ENCODE data around the gene PHLDB1. TPM values are rescaled to one million over a fixed set of nuclear protein-coding genes. Genes with fewer than 3 reads are reported as not detected.

PHLDB1 gene
- polyA plus RNA-seq, 1 donor (not counting 4 experiments of a cell fraction or from before 2014, with no cell fraction given) = 35.0 TPM

- no peaks in the 10 kb centered on the region for H3K9me3 ChIP-seq (ENCODE audit: control insufficient read depth, low read depth, low read length)
- H3K27ac ChIP-seq (ENCODE audit: control insufficient read depth, insufficient read depth, low read length) = peak overlapping the region; percentile 91
- no peaks in the 10 kb centered on the region for H3K79me2 ChIP-seq (ENCODE audit: control insufficient read depth, insufficient read depth, low read length)
- H3K4me3 ChIP-seq (ENCODE audit: control insufficient read depth in 2 of 3, extremely low read depth in 1 of 3, insufficient read depth in 2 of 3, low read depth in 1 of 3, low read length in 3 of 3) = peak overlapping the region in 2 of 3 experiments; percentile 39 to 41
- no peaks in the 10 kb centered on the region for H4K20me1 ChIP-seq (ENCODE audit: control insufficient read depth, extremely low read depth, insufficient read depth, low read length)
- H2AFZ ChIP-seq (ENCODE audit: control insufficient read depth, low read length) = peak overlapping the region; percentile 88
- FAIRE-seq (peak; percentile 98), DNase-seq (ENCODE audit: low read depth, low spot score) (peak; percentile 88)
- no peaks in the 10 kb centered on the region for H3K36me3 ChIP-seq (ENCODE audit: control insufficient read depth in 2 of 2, extremely low read depth in 1 of 2, insufficient read depth in 2 of 2, low read length in 2 of 2)
- no peaks in the 10 kb centered on the region for H3K9me1 ChIP-seq (ENCODE audit: control insufficient read depth, extremely low read depth, insufficient read depth, low read length)
- peaks cover 34% of the 10 kb centered on the region for H3K4me1 ChIP-seq (ENCODE audit: control insufficient read depth, extremely low read depth, insufficient read depth, low read length)
- H3K9ac ChIP-seq (ENCODE audit: control insufficient read depth, extremely low read depth, insufficient read depth, low read length) = peak overlapping the region; percentile 77
- no peaks in the 10 kb centered on the region for H3K27me3 ChIP-seq (ENCODE audit: control insufficient read depth, extremely low read depth, insufficient read depth, low read length)
- TF ChIP-seq EZH2 (IDR thresholded peaks at IDR 0.05; ENCODE audit: low read length) (no peak), CTCF (optimal IDR thresholded peaks at IDR 0.05 in 1 of 3, IDR thresholded peaks at IDR 0.05 in 1 of 3, conservative IDR thresholded peaks at IDR 0.05 in 1 of 3; ENCODE audit: extremely low read depth in 1 of 3, insufficient read depth in 2 of 3, low read length in 3 of 3) (no peak)
- H3K4me2 ChIP-seq (ENCODE audit: control insufficient read depth, extremely low read depth, insufficient read depth, low read depth, low read length) = peak overlapping the region; percentile 70
- dilution Hi-C loops (cut with MboI; ENCODE audit: extremely low pct_ligation_motif_present, low sequenced_read_pairs) = no loop called here
Measured at GRCh38 chr11:118691926-118692830, 84.8 kb downstream of the PHLDB1 start.

- Histone ChIP-seq H3K9ac (ENCODE audit: control insufficient read depth, extremely low read depth, insufficient read depth, low read length) (no peak overlapping the region), H3K4me1 (ENCODE audit: control insufficient read depth, extremely low read depth, insufficient read depth, low read length) (peaks cover 34% of the 10 kb centered on the region), H2AFZ (ENCODE audit: control insufficient read depth, low read length) (no peak overlapping the region), H3K27ac (ENCODE audit: control insufficient read depth, insufficient read depth, low read length) (no peak overlapping the region), H3K27me3 (ENCODE audit: control insufficient read depth, extremely low read depth, insufficient read depth, low read length) (no peaks in the 10 kb centered on the region), H3K4me2 (ENCODE audit: control insufficient read depth, extremely low read depth, insufficient read depth, low read depth, low read length) (no peak overlapping the region), H3K79me2 (ENCODE audit: control insufficient read depth, insufficient read depth, low read length) (no peaks in the 10 kb centered on the region), H3K9me1 (ENCODE audit: control insufficient read depth, extremely low read depth, insufficient read depth, low read length) (no peaks in the 10 kb centered on the region), H3K9me3 (ENCODE audit: control insufficient read depth, low read depth, low read length) (no peaks in the 10 kb centered on the region), H4K20me1 (ENCODE audit: control insufficient read depth, extremely low read depth, insufficient read depth, low read length) (no peaks in the 10 kb centered on the region), H3K36me3 (ENCODE audit: control insufficient read depth in 2 of 2, extremely low read depth in 1 of 2, insufficient read depth in 2 of 2, low read length in 2 of 2) (no peaks in the 10 kb centered on the region), H3K4me3 (ENCODE audit: control insufficient read depth in 2 of 3, extremely low read depth in 1 of 3, insufficient read depth in 2 of 3, low read depth in 1 of 3, low read length in 3 of 3) (no peak overlapping the region)
- FAIRE-seq = no peak
- dilution Hi-C loops (cut with MboI; ENCODE audit: extremely low pct_ligation_motif_present, low sequenced_read_pairs) = no loop called here
- TF ChIP-seq EZH2 (IDR thresholded peaks at IDR 0.05; ENCODE audit: low read length) (no peak), CTCF (optimal IDR thresholded peaks at IDR 0.05 in 1 of 3, IDR thresholded peaks at IDR 0.05 in 1 of 3, conservative IDR thresholded peaks at IDR 0.05 in 1 of 3; ENCODE audit: extremely low read depth in 1 of 3, insufficient read depth in 2 of 3, low read length in 3 of 3) (no peak)
- no peak for DNase-seq (ENCODE audit: low read depth, low spot score)
Measured at GRCh38 chr11:118694185-118694584, 86.8 kb downstream of the PHLDB1 start.

Data from keratinocyte (primary cell).